ENCODE results near the gene PLEKHH1. TPM values are rescaled to one million over a fixed set of nuclear protein-coding genes. Genes with fewer than 3 reads are reported as not detected.

Gene PLEKHH1
- total RNA-seq, 1 donor from 2014 or later: 3.3 TPM

DNA sequence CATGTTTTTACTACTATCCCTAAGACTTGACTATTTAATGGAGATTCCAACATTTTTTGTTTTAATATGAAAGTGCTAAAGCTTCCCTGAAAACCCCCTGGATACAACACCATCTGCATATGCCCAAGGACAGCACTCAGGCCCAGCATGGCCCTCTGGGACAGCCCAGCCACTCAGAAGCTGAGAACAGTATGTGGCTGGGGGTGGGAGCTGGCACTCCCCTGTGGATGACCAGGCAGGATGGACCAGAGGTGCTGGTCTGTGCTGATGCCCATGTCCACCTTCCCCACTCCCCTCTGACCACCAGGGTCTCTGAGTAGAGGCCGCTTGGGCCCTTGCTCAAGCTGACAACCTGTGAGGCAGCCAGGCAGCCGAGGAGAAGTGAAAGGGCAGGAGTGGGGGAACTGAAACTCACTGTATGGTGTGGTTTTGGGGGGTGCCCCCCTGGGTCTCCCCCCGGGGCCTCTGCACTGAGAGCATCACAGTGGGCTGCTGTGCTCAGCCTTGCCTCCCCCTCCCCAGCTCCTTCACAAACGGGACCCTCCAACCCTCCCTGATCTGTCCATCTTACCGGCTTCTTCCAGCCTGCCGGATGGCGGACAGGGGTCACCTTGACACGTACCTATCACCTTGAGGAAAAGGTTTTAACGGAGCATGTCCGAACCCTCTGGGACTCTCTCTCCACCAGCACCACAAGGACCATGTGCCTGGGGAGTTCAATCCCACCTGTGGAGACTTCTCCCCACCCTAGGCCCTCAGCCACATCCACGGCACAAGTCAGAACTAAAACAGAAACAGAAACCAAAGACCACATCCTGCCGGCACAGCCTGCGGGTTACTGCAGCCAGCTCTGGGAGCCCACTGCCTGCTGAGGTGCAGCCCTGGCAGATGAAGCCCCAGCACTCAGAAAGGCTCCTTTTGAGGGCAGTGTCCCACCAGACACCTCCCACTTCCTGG lies 44.9 kb upstream of the PLEKHH1 start, which contains the start of gene TMEM229B:
TSS of gene TMEM229B (minus strand) at position 785 of the 957 bp plus-strand sequence. CDS start 14,798 bp downstream, outside the sequence.
- Histone ChIP-seq H3K27ac (ENCODE audit: low read depth, low read length) (no peak within 1 kb of the TSS), H3K79me2 (ENCODE audit: insufficient read depth, low read length) (no peaks in the 10 kb centered on the region), H4K20me1 (ENCODE audit: insufficient read depth, low read length) (no peaks in the 10 kb centered on the region), H3K4me2 (ENCODE audit: low read length) (no peak within 1 kb of the TSS), H3K9me3 (ENCODE audit: insufficient read depth, low read depth, low read length) (peaks cover 4% of the 10 kb centered on the region), H3K4me3 (ENCODE audit: insufficient read depth, low read depth, low read length) (no peak within 1 kb of the TSS), H3K36me3 (ENCODE audit: insufficient read depth, low read length) (no peaks in the 10 kb centered on the region), H2AFZ (ENCODE audit: low read depth, low read length) (no peak within 1 kb of the TSS), H3K27me3 (ENCODE audit: insufficient read depth, low read length) (no peaks in the 10 kb centered on the region), H3K9ac (ENCODE audit: low read length) (no peak within 1 kb of the TSS), H3K4me1 (ENCODE audit: insufficient read depth, low read length) (no peaks in the 10 kb centered on the region)
- H3K4me3 Mint-ChIP-seq (ENCODE audit: unreplicated experiment): peak within 1 kb of the TSS; percentile 34
- TF ChIP-seq EZH2 (IDR thresholded peaks at IDR 0.05; ENCODE audit: insufficient read depth, low read length): no peak
- TF ChIP-seq, protein P1, sequence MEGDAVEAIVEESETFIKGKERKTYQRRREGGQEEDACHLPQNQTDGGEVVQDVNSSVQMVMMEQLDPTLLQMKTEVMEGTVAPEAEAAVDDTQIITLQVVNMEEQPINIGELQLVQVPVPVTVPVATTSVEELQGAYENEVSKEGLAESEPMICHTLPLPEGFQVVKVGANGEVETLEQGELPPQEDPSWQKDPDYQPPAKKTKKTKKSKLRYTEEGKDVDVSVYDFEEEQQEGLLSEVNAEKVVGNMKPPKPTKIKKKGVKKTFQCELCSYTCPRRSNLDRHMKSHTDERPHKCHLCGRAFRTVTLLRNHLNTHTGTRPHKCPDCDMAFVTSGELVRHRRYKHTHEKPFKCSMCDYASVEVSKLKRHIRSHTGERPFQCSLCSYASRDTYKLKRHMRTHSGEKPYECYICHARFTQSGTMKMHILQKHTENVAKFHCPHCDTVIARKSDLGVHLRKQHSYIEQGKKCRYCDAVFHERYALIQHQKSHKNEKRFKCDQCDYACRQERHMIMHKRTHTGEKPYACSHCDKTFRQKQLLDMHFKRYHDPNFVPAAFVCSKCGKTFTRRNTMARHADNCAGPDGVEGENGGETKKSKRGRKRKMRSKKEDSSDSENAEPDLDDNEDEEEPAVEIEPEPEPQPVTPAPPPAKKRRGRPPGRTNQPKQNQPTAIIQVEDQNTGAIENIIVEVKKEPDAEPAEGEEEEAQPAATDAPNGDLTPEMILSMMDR (IDR thresholded peaks at IDR 0.05; ENCODE audit: insufficient read depth, low read depth, low read length): no peak
- no peaks in the 10 kb centered on the region for H3K36me3 Mint-ChIP-seq (ENCODE audit: low read depth, unreplicated experiment)
- no peak for FAIRE-seq
- peaks cover 6% of the 10 kb centered on the region for H3K4me1 Mint-ChIP-seq (ENCODE audit: low read depth, unreplicated experiment)
- H3K27ac Mint-ChIP-seq (ENCODE audit: unreplicated experiment): no peak within 1 kb of the TSS
- H3K27me3 Mint-ChIP-seq (ENCODE audit: low read depth, unreplicated experiment): peaks cover 6% of the 10 kb centered on the region
- peaks cover 11% of the 10 kb centered on the region for H3K9me3 Mint-ChIP-seq (ENCODE audit: unreplicated experiment)
- no peak for DNase-seq (ENCODE audit: low read depth)

DNA sequence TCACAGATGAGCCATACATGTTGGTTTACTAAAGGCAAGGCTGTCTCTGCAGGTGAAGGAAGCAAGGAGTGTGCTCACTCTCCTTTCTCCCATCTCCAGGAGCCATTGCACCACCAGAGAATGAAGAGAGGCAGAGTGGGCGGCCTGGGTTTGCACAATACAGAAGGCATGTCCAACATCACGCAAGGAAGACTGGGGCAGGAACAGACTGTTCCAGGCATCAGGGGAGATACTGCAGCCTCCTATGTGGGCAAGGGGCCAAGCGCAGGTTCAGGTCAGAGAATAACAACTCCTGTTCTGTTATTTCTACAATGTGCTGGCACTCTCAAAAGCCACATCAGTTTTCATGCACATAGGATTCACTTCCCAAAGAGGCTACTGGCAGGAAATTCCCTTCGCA lies 42.9 kb upstream of the PLEKHH1 start:
- Histone ChIP-seq H4K20me1 (ENCODE audit: insufficient read depth, low read length) (no peaks in the 10 kb centered on the region), H3K4me3 (ENCODE audit: insufficient read depth, low read depth, low read length) (no peak overlapping the region), H3K9ac (ENCODE audit: low read length) (no peak overlapping the region), H3K27ac (ENCODE audit: low read depth, low read length) (no peak overlapping the region), H3K4me2 (ENCODE audit: low read length) (no peak overlapping the region), H3K27me3 (ENCODE audit: insufficient read depth, low read length) (no peaks in the 10 kb centered on the region), H3K36me3 (ENCODE audit: insufficient read depth, low read length) (no peaks in the 10 kb centered on the region), H3K9me3 (ENCODE audit: insufficient read depth, low read depth, low read length) (peaks cover 14% of the 10 kb centered on the region), H2AFZ (ENCODE audit: low read depth, low read length) (no peak overlapping the region), H3K4me1 (ENCODE audit: insufficient read depth, low read length) (no peaks in the 10 kb centered on the region), H3K79me2 (ENCODE audit: insufficient read depth, low read length) (no peaks in the 10 kb centered on the region)
- DNase-seq (ENCODE audit: low read depth) (no peak), FAIRE-seq (no peak)
- H3K4me1 Mint-ChIP-seq (ENCODE audit: low read depth, unreplicated experiment): peaks cover 4% of the 10 kb centered on the region
- H3K27me3 Mint-ChIP-seq (ENCODE audit: low read depth, unreplicated experiment): peaks cover 6% of the 10 kb centered on the region
- no peak for TF ChIP-seq EZH2 (IDR thresholded peaks at IDR 0.05; ENCODE audit: insufficient read depth, low read length)
- TF ChIP-seq, protein P1 (IDR thresholded peaks at IDR 0.05; ENCODE audit: insufficient read depth, low read depth, low read length): no peak
- H3K9me3 Mint-ChIP-seq (ENCODE audit: unreplicated experiment): peaks cover 16% of the 10 kb centered on the region
- no peak overlapping the region for H3K27ac Mint-ChIP-seq (ENCODE audit: unreplicated experiment)
- no peaks in the 10 kb centered on the region for H3K36me3 Mint-ChIP-seq (ENCODE audit: low read depth, unreplicated experiment)
- no peak overlapping the region for H3K4me3 Mint-ChIP-seq (ENCODE audit: unreplicated experiment)

DNA sequence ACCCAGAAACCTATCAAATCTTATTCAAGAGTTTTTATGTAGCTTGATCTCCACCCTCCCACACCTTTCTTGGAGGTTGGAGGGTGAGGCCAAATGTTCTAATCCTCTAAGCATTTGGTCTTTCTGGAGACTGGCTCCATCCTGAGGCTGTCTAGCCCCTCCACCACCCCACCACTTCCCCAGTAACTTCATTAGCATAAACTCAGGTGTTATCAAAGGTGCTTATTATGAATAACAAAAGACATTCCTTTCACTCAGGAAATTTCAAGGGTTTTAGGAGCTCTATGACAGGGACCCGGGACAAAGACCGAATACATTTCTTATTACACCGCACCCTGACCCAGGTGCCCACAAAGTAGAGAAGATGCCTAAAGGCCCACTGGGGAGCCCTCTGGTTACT lies 41.8 kb upstream of the PLEKHH1 start:
- Mint-ChIP-seq H3K27ac (ENCODE audit: unreplicated experiment) (no peak overlapping the region), H3K36me3 (ENCODE audit: low read depth, unreplicated experiment) (no peaks in the 10 kb centered on the region), H3K4me3 (ENCODE audit: unreplicated experiment) (no peak overlapping the region), H3K4me1 (ENCODE audit: low read depth, unreplicated experiment) (no peaks in the 10 kb centered on the region), H3K9me3 (ENCODE audit: unreplicated experiment) (peaks cover 17% of the 10 kb centered on the region), H3K27me3 (ENCODE audit: low read depth, unreplicated experiment) (peaks cover 6% of the 10 kb centered on the region)
- DNase-seq (ENCODE audit: low read depth): no peak
- no peaks in the 10 kb centered on the region for H4K20me1 ChIP-seq (ENCODE audit: insufficient read depth, low read length)
- TF ChIP-seq, protein P1 (IDR thresholded peaks at IDR 0.05; ENCODE audit: insufficient read depth, low read depth, low read length): no peak
- TF ChIP-seq EZH2 (IDR thresholded peaks at IDR 0.05; ENCODE audit: insufficient read depth, low read length): no peak
- no peak overlapping the region for H3K4me2 ChIP-seq (ENCODE audit: low read length)
- H3K9ac ChIP-seq (ENCODE audit: low read length): no peak overlapping the region
- no peak for FAIRE-seq
- no peak overlapping the region for H3K27ac ChIP-seq (ENCODE audit: low read depth, low read length)
- no peak overlapping the region for H3K4me3 ChIP-seq (ENCODE audit: insufficient read depth, low read depth, low read length)
- no peak overlapping the region for H2AFZ ChIP-seq (ENCODE audit: low read depth, low read length)
- no peaks in the 10 kb centered on the region for H3K4me1 ChIP-seq (ENCODE audit: insufficient read depth, low read length)
- no peaks in the 10 kb centered on the region for H3K36me3 ChIP-seq (ENCODE audit: insufficient read depth, low read length)
- no peaks in the 10 kb centered on the region for H3K79me2 ChIP-seq (ENCODE audit: insufficient read depth, low read length)
- H3K27me3 ChIP-seq (ENCODE audit: insufficient read depth, low read length): no peaks in the 10 kb centered on the region
- peaks cover 14% of the 10 kb centered on the region for H3K9me3 ChIP-seq (ENCODE audit: insufficient read depth, low read depth, low read length)
